Activated T-helper 17 cell treated with anti-CD3 and anti-CD28 coated beads, Interleukin-2, amount 50 U/mL, for 72 hours (primary cell): ENCODE data around the gene EFNB2. TPM values are rescaled to one million over a fixed set of nuclear protein-coding genes. Genes with fewer than 3 reads are reported as not detected.

Experiments used
- ATAC-seq: fragments of 150-1000 bp; cut with Tn5 transposase; replicated peaks from 2 replicates; pipeline ENCODE4 v1.10.0; 2021; ENCODE audit warnings: mild to moderate bottlenecking, moderate library complexity
- H3K27ac Mint-ChIP-seq: one replicate; pipeline ENCODE4 v1.8.0; 2022; ENCODE audit warnings: mixed read lengths
- H3K27me3 Mint-ChIP-seq: one replicate; pipeline ENCODE4 v1.8.0; 2022; ENCODE audit warnings: mixed read lengths
- H3K36me3 Mint-ChIP-seq: one replicate; pipeline ENCODE4 v1.8.0; 2022; ENCODE audit warnings: low read depth, mild to moderate bottlenecking, mixed read lengths
- H3K4me1 Mint-ChIP-seq: one replicate; pipeline ENCODE4 v1.8.0; 2022; ENCODE audit warnings: mixed read lengths
- H3K4me3 Mint-ChIP-seq: one replicate; pipeline ENCODE4 v1.8.0; 2022; ENCODE audit warnings: mild to moderate bottlenecking, mixed read lengths
- H3K9me3 Mint-ChIP-seq: one replicate; pipeline ENCODE4 v1.8.0; 2022; ENCODE audit warnings: mixed read lengths
- total RNA-seq, 2 donors: library from RNA; stranded (reverse); gene quantifications; one replicate each; pipeline ENCODE4 v1.2.3, GENCODE V29; 2022

Gene EFNB2
- total RNA-seq, 2 donors from 2014 or later, result 0.08 TPM; not detected in 1

DNA sequence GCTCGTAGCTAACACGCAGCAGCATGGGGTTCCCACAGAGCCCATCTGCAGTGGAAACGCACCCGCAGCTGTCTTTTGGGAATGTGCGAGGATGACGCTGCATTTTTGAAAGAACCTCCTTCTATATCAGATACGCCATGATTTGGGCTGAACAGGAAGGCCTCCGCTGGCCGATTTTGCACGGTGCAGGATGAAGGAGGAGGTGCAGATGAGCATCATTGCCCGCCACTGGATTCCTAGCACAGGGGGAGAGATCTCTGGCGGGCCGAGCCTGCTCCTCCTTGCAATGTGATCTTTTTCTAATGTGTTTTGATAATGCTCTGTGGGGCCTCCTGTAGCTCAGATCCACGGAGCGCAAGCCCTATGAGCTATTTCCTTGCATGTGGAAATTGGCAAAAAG lies 55.5 kb downstream of the EFNB2 start:
- no peak for ATAC-seq
- Mint-ChIP-seq H3K27ac (no peak overlapping the region), H3K9me3 (no peaks in the 10 kb centered on the region), H3K4me3 (no peak overlapping the region), H3K36me3 (no peaks in the 10 kb centered on the region), H3K27me3 (peaks cover 29% of the 10 kb centered on the region), H3K4me1 (no peaks in the 10 kb centered on the region)

DNA sequence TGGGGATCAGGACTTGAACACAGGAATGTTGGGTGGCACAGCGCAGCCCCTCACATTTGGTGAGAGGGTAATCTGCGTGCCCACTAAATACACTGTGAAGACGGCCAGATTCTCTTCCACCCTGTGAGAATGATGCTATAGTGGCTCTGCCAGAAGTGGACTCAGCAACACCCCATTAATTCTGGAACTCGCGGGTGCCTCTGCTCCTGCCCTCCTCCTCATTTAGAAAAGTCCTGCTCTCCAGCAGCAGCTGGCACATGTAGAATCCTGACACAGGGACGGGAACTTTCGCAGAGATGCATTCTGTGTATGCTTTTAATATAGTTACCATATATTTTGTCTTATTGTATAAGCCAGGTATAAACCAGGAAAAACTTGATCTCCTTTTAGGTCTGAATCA lies 57.3 kb downstream of the EFNB2 start:
- Mint-ChIP-seq H3K4me1 (no peaks in the 10 kb centered on the region), H3K27ac (no peak overlapping the region), H3K4me3 (no peak overlapping the region), H3K27me3 (peaks cover 25% of the 10 kb centered on the region), H3K36me3 (no peaks in the 10 kb centered on the region), H3K9me3 (no peaks in the 10 kb centered on the region)
- ATAC-seq, result no peak

DNA sequence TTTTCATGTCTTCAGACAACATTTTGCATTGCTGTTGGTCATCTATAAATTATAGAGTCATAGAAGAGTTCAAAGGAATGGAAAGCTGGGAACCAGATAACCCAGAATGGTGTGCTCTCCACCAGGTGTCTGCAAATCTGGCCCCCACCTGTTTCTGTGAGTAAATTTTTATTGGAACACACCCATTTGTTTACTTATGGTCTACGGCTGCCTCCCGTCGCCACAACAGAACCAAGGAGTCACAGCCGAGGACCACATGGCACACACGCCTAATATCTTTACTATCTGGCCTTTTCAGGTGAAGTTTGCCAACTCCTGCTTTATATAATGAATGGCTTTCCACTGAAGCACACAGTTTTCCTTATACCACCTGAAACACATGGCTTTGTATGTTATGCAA lies 58.2 kb downstream of the EFNB2 start:
- H3K27me3 Mint-ChIP-seq, result peaks cover 23% of the 10 kb centered on the region
- ATAC-seq, result no peak
- no peak overlapping the region for H3K27ac Mint-ChIP-seq
- H3K4me1 Mint-ChIP-seq, result no peaks in the 10 kb centered on the region
- H3K9me3 Mint-ChIP-seq, result no peaks in the 10 kb centered on the region
- no peak overlapping the region for H3K4me3 Mint-ChIP-seq
- H3K36me3 Mint-ChIP-seq, result no peaks in the 10 kb centered on the region

DNA sequence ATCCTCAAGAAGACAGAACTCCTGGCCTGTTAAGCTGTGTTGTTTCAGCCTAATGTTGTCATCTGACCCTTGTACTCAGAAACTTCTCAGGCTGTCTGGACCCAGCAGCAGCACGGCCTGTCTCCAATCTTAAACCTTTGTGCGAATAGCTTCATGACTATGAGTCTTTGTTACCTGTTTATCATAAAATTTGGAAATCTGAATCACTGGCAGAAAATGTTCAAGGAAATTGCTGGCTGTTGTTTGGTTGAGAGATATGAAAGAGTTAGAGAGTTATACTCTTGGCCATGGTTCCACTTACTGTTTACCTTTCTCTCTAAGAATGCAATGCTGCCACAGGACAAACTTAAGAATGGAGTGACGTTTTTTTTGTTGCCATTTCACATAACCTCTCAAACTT lies 59.6 kb downstream of the EFNB2 start:
- H3K9me3 Mint-ChIP-seq, result no peaks in the 10 kb centered on the region
- peaks cover 23% of the 10 kb centered on the region for H3K27me3 Mint-ChIP-seq
- H3K4me1 Mint-ChIP-seq, result no peaks in the 10 kb centered on the region
- ATAC-seq, result no peak
- H3K4me3 Mint-ChIP-seq, result no peak overlapping the region
- no peak overlapping the region for H3K27ac Mint-ChIP-seq
- H3K36me3 Mint-ChIP-seq, result no peaks in the 10 kb centered on the region

DNA sequence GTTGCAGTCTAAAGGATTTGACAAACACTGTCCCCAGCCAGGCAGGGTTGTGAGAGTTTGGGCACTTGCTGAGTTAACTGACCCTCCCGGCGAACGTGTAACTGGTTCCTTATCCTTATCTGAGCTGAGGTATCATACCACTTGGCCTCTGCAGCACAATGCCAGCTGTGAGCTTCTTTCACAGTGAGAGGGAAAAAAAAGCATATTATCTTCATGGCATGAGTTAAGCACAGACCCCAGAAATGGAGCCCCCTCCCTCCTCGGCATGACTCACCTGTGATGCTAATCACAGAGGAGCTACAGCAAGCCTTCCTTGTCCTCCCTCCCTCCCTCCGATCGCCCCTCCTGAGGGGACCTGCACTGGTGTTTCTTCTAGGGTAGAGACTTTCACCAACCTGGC lies 60.5 kb downstream of the EFNB2 start:
- Mint-ChIP-seq H3K36me3 (no peaks in the 10 kb centered on the region), H3K27ac (no peak overlapping the region), H3K27me3 (peaks cover 17% of the 10 kb centered on the region), H3K4me3 (no peak overlapping the region), H3K4me1 (no peaks in the 10 kb centered on the region), H3K9me3 (no peaks in the 10 kb centered on the region)
- ATAC-seq, result no peak

DNA sequence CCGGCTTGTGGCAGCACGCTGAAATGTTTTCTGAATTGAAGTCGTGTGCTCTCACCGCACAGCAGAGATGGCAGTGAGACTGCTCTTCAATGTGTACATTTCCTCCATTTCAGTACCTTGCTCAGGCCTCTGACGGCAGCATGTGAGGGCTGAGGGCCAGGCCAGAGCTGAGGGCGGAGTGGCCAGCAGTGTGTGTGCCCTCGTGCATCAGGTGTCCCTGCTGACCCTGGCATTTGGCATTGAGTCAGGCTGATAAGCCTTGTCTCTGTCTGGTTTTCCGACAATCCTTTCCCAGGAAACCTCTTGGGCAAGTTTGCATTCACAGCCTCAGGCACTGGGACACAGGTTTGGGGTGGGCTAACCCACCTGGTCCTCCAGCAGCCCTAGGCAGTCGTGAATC lies 62.3 kb downstream of the EFNB2 start:
- Mint-ChIP-seq H3K4me1 (no peaks in the 10 kb centered on the region), H3K27me3 (peaks cover 15% of the 10 kb centered on the region), H3K9me3 (no peaks in the 10 kb centered on the region), H3K36me3 (no peaks in the 10 kb centered on the region), H3K27ac (no peak overlapping the region), H3K4me3 (no peak overlapping the region)
- no peak for ATAC-seq

DNA sequence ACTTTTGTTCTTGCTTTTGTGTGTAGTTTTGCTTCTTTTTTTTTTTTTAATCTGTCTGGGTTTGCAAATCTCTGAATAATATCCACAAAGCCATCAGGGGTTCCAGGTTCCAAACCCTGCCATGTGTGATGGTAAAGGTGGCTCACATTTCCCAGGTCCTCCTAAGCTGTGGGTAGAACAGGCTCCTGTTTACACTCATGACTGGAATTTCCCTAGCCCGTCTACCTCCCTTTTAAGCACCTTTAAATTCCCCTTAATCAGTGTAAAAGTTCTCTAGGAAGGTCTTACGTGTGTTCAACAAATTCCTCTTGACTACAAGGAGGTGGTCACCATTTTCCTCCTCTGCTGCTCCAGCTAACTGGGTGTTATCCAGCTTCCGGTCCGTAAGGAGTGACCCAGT lies 62.8 kb downstream of the EFNB2 start:
- no peaks in the 10 kb centered on the region for H3K9me3 Mint-ChIP-seq
- ATAC-seq, result no peak
- H3K4me3 Mint-ChIP-seq, result no peak overlapping the region
- no peak overlapping the region for H3K27ac Mint-ChIP-seq
- H3K36me3 Mint-ChIP-seq, result no peaks in the 10 kb centered on the region
- peaks cover 18% of the 10 kb centered on the region for H3K27me3 Mint-ChIP-seq
- no peaks in the 10 kb centered on the region for H3K4me1 Mint-ChIP-seq

DNA sequence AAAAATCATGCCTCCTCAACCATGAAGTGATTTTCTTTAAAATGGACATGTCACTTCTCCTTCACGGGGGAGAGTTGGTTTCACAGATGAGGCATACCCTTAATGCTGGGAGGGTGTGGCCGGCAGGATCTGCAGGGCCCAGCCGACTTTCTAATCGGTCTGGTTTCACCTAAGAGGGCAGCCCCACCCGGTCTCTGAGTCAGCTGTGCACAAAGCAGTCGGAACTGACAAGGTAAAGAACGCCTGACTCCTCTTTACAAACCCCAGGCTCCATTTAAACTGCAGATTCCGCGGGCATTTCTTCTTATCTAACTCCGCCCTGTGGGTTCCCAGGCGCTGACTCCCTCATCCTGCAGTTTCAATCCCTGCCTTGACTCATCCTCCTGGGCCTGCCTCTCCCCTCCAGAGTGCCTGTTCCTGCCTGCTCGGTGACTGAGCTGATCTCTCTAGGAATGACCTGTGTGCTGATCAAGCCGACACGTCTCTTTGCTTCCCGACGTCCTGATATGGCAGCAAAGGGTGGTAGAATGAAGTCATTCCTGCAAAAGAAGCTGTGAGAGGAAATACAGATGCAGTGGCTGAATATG lies 63.4 kb downstream of the EFNB2 start:
- Mint-ChIP-seq H3K36me3 (no peaks in the 10 kb centered on the region), H3K4me1 (no peaks in the 10 kb centered on the region), H3K27me3 (peaks cover 18% of the 10 kb centered on the region), H3K27ac (no peak overlapping the region), H3K4me3 (no peak overlapping the region), H3K9me3 (no peaks in the 10 kb centered on the region)
- ATAC-seq, result no peak

DNA sequence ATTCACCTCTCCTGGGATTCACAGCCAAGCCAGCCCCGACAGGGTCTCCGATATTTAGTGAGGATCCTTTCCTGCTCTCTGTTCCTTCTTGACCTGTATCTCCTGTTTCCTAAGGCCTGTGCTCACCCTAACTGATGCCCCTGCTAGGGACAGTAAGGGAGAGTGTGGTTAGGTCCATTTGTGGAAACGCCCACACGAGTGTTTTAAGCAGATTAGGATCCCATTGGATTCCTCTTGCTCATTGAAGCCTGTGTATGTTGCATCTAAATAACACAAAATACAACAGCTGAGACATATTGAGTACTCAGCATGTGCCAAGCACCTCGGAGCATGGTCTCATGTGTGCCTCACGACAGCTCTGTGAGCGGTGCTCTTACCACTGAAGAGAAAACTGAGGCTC lies 64.9 kb downstream of the EFNB2 start:
- no peaks in the 10 kb centered on the region for H3K9me3 Mint-ChIP-seq
- H3K36me3 Mint-ChIP-seq, result no peaks in the 10 kb centered on the region
- H3K4me1 Mint-ChIP-seq, result no peaks in the 10 kb centered on the region
- no peak for ATAC-seq
- H3K27me3 Mint-ChIP-seq, result peaks cover 9% of the 10 kb centered on the region
- H3K4me3 Mint-ChIP-seq, result no peak overlapping the region
- H3K27ac Mint-ChIP-seq, result no peak overlapping the region

DNA sequence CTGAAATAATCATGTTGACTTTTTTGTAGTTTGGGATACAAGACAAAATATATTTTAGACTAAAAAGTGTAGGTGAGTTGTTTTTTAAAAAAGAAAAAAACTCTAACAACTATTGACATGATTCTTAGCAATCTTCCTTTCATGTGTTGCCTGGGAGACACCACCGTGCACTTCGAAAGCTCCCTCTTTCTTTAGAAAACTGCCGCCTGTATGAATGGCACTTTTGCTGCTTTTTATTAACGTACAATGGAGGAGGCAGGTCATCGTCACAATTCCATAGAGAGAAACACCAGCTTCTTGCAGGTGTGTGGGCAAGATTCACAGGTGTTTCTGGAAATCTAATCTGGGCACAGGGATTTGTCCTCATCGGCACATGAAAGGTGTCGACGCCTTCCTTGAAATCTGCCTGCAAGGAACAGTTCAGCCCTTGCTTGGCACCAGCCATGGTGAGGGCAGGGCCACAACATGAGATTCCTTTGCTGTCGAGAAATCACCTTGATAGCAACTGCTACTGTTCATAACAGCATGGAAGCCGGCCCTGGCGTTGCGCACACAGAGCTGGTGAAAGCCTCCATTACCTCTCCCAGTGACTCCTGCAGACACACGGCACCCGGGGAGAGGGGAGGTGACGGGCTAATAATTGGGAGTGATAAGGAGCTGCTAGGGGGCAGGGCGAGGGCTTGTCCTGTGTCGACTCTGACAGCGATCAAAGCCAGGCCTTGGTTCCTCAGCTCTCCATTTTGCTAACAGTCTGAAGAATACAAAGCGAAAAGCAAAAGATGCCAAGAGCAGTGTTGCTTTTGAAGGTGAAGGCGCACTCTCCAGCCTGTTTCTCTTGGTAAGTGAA lies 66.5 kb downstream of the EFNB2 start:
- no peak for ATAC-seq
- Mint-ChIP-seq H3K4me3 (no peak overlapping the region), H3K4me1 (no peaks in the 10 kb centered on the region), H3K36me3 (no peaks in the 10 kb centered on the region), H3K27me3 (peaks cover 4% of the 10 kb centered on the region), H3K9me3 (no peaks in the 10 kb centered on the region), H3K27ac (no peak overlapping the region)

DNA sequence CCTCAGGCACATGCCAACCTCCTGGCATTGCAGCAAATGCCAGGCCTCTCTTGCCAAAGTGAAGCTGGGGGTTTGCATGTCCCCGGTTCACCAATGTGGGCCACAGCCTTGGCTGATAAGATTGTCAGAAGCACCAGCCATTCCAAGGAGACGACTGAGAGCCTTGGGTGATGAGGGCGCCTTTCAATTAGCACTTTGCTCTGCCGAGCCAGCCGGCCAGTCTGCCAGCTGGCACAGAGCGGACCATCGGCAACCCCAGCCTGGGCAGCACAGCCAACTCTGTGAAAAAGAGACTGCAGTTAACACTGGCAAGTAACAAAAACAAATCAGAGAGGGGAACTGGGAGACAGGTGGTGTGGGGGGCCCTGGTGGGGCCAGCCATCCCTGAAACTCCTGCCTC lies 67.3 kb downstream of the EFNB2 start:
- peaks cover 7% of the 10 kb centered on the region for H3K27me3 Mint-ChIP-seq
- ATAC-seq, result no peak

DNA sequence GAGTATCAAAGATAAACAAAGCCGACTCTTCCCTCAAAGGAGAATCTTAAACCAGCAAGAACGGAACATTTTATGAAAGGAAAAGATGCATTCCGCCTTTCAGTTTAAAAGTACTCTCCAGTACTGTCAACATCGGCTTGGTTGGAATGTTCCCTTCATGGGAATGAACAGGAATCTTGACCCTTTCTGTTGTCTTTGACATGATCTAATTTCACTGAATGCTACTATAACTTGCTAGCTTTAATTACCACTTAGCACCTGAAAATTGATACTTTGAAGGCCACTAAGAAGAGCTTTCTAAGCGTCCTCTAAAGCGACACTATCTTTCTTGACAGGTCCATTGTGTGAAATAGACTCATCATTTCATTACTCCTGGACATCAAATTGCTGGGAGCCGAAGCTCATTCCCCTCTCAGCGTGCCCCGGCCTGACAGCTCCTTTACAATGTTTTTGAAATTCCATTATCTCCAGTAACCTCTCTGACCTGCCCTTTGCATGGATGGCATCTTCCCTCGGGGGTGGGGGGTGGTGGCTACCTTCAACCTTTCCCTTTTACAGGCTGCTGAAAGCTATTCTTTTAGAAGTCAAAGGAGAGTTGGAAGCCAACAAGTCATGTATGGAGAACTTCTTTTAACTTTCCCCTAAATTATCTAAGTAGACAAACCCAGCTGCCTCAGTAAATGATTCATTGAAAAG lies 67.9 kb downstream of the EFNB2 start:
- H3K36me3 Mint-ChIP-seq, result no peaks in the 10 kb centered on the region
- peaks cover 7% of the 10 kb centered on the region for H3K27me3 Mint-ChIP-seq
- H3K4me3 Mint-ChIP-seq, result no peak overlapping the region
- ATAC-seq, result no peak
- H3K9me3 Mint-ChIP-seq, result no peaks in the 10 kb centered on the region
- no peaks in the 10 kb centered on the region for H3K4me1 Mint-ChIP-seq
- no peak overlapping the region for H3K27ac Mint-ChIP-seq

More for the DNA sequence above, 67.3 kb downstream of the EFNB2 start:
- Mint-ChIP-seq H3K9me3 (no peaks in the 10 kb centered on the region), H3K4me3 (no peak overlapping the region), H3K36me3 (no peaks in the 10 kb centered on the region), H3K27ac (no peak overlapping the region), H3K4me1 (no peaks in the 10 kb centered on the region)

DNA sequence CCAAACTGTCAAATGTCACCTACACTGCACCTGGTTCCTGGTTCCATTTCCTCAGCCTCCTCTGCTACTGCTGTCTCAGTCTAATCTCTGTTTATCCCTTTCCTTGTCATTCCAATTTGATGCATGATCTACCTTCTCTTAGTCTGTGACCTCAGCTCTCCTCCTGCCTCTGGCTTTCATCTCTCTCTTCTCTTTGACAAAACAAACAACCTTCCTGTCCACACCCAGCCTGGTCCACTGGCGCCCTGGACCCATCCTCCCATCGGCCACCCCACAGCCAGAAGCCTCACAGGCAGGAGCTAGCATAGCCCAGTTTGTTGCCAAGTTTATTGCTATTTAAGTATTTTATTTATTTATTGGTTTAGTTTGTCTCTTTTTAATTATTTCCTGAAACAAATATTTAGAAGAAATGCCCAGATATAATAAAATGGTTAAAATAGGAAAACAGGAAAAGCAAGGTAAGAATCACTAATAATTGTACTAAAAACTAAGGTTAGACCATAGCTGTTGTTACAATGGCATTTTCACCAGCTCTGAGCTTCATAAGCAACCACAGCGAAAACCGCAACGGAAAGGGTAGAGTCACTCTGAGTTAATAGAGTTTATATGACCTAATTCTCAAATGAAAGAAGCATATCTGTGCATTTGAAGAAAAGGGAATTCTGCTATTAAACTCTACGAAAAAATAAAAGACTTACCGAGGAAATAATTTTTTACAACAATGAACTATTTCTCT lies 68.6 kb downstream of the EFNB2 start:
- Mint-ChIP-seq H3K27ac (no peak overlapping the region), H3K27me3 (peaks cover 8% of the 10 kb centered on the region), H3K4me3 (no peak overlapping the region), H3K36me3 (no peaks in the 10 kb centered on the region), H3K9me3 (no peaks in the 10 kb centered on the region), H3K4me1 (no peaks in the 10 kb centered on the region)
- no peak for ATAC-seq

DNA sequence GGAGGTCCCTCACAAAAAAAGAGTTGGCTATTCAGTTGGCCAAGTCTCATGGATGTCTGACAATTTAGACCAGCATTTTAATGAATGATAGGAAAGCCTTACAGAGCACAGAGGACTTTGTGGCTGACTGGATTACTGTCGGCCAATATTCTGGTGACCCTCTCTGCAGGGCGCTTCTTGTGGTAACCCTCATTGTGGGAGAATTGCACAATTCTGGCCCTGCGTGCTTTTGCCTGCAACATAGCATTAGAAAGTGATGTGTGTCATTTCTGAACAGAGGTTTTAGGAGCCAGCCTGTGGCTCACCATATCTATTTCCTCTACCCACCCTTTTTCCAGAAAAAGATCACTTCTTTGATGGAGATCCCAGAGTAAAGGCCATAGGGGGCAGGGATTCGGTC lies 71.4 kb downstream of the EFNB2 start:
- Mint-ChIP-seq H3K4me3 (no peak overlapping the region), H3K27me3 (peaks cover 19% of the 10 kb centered on the region), H3K4me1 (no peaks in the 10 kb centered on the region), H3K9me3 (no peaks in the 10 kb centered on the region), H3K27ac (no peak overlapping the region), H3K36me3 (no peaks in the 10 kb centered on the region)
- ATAC-seq, result no peak
